HG03558 (cell line): ENCODE results near the gene NECTIN3.

Experiments used
- ATAC-seq: cut with Tn5 transposase; IDR thresholded peaks from one replicate; pipeline ENCODE4 v1.9.1; 2021; ENCODE audit warnings: moderate number of reproducible peaks; ENCODE audit not compliant: unreplicated experiment; ENCODE audit errors: extremely low read depth

The NECTIN3 gene

DNA sequence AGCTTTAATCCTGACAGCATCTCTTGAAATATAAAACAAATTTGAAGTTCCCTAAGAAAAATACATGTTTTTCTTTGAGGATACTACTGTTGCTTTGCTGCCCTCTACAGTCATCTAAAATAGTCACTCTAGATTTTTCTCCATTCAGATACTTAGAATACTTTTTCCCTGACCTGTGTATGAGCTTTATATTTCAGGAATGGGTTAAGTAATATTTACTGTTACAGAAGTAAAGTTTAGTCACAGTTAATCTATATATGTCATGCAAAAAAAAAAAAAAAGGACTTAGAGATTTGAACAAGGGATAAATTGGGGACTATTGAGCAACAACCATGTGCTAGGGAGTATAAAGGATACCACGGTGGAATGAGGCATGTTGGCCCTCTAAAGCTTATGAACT lies 8.8 kb downstream of the NECTIN3 start:
- ATAC-seq, result no peak

DNA sequence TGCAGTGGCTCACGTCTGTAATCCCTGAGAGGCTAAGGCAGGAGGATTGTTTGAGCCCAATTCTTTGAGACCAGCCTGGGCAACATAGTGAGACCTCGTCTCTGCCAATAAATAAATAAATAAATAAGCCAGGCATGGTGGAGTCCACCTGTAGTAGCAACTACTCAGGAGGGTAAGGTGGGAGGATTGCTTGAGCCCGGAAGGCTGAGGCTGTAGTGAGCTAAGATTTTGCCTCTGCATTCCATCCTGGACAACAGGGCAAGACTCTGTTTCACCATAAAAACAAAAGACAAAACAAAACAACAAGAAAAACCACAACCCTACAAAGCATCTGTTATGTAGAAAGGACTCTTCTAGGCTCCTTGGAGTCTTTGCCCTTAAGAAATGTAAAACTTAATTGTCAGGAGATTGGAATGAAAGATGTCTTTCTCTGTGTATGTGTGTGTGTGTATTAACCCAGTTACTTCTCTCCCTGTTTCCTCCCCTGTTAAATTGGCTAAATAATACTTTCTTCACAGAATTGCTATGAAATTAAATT lies 9.5 kb downstream of the NECTIN3 start:
- no peak for ATAC-seq

DNA sequence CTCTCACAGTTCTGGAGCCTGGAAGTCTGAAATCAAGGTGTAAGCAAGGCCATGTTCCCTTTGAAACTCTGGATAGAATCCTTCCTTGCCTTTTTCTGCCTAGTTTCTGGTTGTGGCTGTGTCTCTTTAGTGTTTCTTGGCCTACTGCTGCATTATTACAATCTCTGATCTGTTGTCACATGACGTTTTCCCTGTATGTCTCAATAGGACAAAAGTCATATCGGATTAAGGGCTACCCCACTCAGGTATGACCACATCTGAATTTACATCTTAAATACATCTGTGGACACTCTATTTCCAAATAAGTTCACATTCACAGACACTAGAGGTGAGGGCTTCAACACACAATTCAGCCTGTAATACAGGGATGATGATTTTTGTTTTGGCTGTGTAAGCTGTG lies 13.3 kb downstream of the NECTIN3 start:
- no peak for ATAC-seq

DNA sequence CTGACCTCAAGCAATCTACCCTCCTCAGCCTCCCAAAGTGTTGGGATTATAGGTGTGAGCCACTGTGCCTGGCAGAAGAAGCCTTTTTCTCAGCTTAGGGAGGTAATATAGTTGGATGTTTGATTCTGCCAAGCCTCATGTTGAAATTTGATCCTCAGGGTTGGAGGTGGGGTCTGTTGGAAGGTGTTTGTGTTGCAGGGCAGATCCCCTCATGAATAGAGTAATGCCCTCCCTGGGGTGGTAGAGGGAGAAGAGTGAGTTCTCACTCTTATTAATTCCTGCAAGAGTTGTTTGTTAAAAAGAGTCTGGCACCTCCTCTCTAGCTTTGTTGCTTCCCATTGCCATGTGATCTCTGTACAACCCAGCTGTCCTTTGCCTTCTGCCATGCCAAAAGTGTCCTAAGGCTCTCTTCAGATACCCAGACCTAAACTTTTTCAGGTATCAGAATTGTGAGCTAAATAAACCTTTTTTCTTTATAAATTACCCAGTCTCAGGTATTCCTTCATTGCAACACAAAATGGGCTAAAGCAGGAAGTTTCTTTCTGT lies 16.4 kb downstream of the NECTIN3 start:
- ATAC-seq, result no peak

DNA sequence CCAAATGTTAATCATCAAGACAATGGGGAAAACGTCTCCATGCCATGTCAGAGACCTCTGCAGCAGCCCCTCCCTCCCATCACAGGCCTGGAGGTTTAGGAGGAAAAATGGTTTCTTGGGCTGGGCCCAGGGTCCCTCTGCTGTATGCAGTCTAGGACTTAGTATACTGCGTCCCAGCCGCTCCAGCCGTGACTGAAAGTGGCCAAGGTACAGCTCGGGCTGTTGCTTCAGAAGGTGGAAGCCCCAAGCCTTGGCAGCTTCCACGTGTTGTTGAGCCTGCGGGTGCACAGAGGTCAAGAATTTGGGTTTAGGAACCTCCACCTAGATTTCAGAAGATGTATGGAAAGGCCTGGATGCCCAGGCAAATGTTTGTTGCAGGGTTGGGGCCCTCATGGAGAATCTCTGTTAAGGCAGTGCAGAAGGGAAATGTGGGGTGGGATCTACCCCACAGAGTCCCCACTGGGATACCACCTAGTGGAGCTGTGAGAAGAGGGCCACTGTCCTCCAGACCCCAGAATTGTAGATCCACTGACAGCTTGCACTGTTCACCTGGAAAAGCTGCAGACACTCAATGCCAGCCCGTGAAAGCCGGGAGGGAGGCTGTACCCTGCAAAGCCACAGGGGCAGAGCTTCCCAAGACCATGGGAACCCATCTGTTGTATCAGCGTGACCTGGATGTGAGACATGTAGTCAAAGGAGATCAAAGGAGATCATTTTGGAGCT lies 25.0 kb downstream of the NECTIN3 start:
- ATAC-seq, result no peak

DNA sequence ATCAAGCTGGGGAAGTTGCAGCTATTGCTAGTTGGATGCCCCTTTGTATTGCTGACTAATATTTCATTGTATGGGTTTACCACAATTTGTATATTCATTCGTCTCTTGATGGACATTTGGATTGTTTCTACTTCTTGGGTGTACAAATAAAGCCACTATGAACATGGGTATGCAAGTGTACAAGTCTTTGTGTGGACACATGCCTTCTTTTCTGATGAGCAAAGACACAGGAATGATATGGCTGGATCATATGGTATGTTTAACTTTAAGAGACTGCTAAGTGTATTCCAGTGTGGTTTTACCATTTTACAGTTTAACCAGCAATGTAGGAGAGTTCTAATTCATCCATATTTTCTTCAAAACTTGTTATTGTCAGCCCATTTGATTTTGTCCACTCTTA lies 32.2 kb downstream of the NECTIN3 start:
- no peak for ATAC-seq

DNA sequence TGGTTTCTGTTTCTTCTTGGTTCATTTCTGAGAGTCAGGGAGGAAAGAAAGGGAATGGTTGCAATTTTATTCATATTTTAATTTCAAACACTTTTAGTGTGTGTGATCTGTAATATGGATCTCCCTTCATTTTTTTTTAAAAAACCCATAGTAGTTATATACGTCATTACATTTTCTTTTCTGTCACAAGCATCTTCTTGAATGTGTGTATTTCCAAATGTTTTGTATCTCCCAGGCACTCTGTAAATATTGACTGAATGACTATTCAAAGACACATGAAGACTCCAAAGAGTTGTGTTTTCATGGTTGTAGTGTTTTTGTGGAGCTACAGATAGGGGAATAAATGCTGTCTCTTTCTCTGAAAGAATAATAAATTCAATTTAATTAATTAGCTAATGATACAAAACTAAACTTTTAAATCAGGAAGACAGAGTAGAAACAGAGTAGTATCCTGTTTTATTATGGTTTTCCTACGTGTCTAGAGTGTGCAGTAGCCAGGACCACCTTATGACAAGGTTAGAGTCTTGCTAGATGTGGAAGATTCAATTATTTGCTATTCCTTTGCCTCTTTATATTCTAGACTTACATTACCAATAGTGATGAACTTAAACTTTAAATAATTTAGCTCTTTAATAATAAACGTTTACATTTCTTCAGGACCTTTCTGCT lies 35.5 kb downstream of the NECTIN3 start:
- no peak for ATAC-seq

DNA sequence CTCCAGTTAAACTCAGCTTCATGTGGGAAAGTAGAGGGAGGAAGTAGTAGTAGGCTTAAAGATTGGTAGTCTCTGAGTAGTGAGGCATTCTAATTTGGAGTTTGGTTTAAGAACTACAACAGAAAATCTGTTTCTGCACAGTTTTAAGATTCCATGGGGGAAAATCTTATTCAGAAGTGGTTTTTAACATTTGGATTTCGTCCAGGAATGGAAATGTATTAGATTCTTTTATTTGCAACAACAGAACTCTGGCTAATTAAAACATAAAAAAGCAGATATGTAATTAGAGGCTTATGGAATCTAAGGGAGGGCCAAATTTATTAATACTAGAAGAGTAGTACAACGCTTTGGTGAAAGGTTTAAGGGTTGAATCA lies 36.0 kb downstream of the NECTIN3 start:
- ATAC-seq, result no peak

DNA sequence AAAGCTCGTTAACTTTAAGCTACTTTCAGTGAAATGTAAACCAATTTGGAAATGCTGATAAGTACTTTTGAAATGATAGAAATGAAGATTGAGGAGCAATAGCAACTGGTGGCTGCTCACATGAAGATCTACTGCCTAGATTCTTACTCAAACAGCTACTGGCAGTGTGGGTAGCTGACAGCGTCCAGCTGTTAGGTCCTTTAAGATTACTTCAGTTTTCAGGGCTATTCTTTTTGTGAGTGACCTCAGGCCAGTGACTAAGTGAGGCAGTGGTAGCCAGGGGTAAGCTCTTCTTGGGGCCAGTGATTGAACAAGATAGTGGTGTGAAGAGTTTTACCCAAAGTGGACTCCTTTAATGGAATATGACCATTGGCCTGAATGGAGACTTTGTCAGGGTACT lies 41.3 kb downstream of the NECTIN3 start:
- ATAC-seq, result no peak

DNA sequence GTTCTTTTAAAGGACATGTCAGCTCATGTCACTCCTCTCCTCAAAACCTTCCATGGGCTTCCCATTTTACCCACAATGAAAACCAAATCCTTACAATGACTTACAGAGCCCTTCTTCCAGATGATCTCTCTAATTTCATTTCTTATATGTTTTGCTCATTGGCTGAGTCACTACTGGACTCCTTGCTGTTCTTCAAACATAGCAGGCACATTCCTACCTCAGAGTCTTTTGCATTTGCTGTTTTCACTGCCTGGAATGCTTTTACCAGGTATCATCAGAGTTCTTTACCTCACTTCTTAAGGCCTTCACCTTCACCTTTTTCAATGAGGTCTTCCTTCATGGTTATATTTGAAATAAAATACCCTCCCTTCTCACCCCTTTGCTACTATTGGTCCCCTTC lies 57.3 kb downstream of the NECTIN3 start:
- no peak for ATAC-seq

DNA sequence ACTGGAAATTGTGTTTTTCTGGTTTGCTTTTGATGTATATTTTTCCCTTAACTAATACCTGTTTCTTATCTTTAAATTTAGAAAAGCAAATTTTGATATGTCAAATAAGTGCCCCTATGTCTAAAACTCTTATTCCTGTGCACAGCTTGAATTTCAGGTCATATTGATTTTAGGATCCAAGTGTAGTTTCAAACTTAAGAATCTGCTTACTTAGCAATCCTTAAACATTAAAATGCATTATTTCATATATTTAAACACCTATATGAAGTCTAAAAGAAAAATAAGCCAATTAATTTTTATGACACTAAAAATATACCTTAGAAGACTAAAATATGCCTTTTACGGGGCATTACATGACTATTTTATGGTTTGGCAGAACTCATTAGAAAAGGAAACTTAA lies 59.2 kb downstream of the NECTIN3 start:
- no peak for ATAC-seq

DNA sequence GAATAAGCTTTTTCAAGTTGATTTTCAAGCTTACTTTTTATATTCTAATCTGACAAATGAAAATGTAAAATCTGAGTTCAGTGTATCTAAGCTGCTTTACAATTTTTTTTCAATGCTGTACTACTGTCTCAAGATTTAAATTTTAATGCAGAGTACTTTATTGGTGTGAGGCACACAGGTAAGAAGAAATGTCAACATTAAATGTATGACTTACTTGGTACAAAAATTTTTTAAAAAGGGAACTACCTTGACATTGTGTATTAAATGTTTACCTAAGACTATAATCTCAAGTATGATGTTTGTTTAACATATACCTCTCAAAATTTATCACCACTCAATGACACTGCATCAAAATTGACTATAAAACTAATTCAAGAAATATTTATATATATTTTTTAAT lies 62.7 kb downstream of the NECTIN3 start:
- ATAC-seq, result no peak

DNA sequence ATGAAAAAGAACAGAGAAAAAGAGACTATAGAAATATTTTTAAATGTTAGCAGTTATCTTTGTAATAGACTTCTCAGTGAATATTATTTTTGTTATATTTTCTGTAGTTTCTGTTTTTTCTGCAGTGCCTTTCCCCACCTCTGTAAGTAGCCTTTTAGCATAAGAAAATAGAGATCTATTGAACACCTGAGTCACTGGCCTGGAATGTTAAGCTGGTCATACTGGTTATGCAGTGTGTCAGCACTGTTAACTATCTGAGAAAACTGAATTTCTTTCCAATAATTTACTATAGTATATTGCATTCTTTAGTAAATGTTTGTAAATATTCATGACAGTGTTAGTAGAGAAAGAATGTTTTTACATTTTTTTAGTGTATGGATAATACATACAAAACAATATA lies 79.8 kb downstream of the NECTIN3 start:
- ATAC-seq, result no peak

DNA sequence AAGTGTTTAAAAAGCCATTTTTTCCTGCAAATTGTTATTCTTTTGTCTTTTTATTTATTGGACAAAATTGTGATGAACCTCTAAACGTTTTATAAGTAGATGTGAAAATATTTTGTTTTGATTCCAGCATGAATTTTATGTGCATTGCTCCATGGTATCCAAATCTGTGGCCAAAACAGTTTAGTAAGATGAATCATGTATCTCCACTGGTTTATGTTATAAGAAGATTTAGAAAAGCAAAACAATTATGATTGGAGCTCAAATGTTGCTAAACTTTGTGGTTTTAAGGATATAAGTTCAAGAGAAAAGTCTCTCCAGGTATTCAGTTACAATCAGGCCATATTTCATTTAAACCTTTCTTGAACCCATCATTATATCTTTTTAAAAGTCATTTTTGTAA lies 80.9 kb downstream of the NECTIN3 start:
- no peak for ATAC-seq

DNA sequence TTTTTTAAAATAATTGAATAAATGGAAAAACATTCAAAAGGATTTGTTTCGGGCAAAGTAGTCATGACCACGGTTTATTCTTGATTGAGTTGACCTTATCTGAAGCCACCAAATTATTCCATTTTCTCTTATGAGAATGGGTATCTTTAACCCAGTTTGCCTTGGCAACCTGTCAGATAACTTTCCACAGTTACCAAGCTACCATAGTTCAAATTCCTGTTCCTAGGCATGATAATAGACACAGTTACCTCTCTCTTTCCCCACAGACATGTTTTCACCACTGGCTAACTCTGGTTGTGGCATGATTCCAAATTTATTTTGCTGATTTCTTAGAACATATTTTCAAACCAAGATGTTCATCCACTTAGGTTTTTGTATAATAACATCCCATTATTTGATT lies 84.9 kb downstream of the NECTIN3 start:
- ATAC-seq, result no peak

DNA sequence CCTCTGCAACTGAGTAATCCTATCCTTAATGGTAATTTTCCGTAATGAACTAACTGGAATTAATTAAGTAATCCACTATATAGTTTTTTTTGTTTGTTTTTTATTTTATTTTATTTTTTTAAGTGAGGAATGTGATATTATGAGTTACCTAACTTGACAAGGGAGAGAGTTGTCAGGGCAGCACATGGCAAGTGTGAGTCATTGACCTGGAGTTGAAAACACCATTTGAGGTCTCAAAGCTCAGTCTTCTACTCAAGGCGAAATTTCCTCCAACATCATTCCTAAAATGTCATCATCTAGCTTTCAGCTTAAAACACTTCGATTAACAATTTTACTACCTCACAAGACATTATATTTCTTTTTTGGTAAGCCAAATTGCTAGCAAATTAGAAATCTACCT lies 87.8 kb downstream of the NECTIN3 start:
- no peak for ATAC-seq

DNA sequence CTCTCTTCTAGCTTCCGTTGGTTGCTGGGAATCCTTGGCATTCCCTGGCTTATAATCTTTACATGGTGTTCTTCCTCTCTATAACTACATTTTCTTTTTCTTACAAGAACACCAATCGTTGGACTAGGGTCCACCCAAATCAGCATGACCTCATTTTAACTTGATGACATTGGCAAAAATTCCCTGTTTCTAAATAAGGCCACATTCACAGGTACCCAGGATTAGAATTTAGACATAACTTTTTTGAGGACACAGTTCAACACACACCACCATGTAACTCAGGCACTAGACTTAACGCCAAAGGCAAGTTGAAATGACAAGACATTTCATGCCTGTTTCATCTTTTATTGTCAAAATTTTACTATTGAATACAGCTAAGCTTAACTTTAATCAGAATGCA lies 93.0 kb downstream of the NECTIN3 start:
- no peak for ATAC-seq

DNA sequence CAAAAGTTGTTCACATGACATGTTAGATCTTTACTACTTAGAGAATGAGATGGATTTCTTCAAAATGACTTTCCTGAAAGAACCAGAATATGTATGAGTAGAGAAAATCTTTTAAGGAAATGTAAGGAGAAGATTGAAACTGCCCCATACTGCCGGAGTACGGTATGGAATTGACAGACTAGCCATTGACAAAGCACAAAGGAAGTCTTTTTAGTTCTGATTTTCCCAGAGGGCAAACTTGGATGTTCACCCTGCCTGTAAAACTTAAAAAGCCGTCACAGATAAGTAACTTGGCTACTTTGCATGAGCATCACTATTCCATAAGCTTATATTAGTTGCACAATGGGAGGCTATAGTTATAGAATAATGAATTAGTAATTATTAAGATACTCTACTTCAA lies 93.8 kb downstream of the NECTIN3 start:
- ATAC-seq, result no peak

DNA sequence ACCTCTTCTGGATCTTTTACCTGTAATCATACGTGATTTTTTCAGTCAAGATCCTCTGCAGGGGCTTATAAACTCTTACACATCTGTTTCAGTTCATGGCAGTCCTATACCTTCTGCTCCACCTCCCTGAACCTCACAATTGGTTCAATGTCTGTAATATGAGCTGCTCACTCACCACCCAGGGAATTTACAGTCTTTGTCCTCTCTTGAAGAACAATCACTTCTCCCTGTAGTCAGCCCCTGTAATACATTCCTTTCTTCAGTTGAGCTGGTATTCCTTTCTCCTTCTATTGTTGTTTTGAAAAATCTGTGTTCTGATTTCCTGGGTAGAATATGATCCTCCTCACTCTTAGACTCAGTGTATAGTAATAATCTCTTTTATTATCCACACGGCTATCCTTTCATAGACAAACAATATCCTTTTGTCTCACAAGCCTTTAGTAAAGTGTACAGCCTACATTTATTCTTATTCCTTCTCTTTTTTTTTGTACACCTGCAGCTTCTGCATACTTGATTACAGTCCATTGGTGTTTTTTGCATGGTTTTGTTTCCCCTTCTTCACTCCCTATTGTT lies 101.8 kb downstream of the NECTIN3 start:
- ATAC-seq, result no peak

DNA sequence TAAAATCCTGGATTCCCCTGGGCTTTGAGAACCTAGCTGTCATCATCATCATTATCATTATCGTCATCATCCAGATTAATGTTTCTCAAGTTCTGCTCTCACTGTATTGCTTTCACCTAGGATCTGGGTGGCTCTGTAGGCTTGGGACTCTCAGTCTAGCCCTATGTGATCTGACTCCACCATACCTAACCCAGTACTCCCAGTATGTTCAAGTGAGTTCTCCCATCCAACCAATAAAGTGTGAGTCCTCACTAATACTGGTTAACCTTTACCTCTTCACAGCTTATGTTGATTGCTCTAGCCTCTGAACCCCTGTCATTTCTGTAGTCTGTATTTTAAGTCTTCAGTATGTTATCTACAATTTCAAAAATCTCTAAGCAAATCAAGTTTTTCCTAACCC lies 102.3 kb downstream of the NECTIN3 start:
- ATAC-seq, result no peak

DNA sequence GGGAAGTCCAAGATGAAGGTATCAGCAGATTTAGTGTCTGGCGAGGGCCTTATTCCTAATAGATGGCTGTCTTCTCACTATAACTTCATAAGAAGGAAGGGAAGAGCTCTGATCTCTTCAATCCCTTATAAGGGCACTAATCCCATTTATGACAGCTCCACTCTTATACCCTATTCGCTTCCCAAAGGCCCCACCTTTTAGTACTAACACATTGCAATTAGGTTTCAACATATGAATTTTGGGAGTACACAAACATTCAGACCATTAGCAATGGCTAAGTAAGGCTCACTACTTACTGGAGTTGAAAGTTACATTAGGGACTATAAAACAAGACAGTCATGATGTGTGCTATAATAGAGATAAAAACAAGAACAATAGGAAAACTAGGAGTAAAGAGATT lies 118.9 kb downstream of the NECTIN3 start:
- ATAC-seq, result no peak
